ENCODE data around the gene DNAJC4.
A peak's percentile ranks its signal among the peaks of the same experiment; 100 is the strongest.

DNA sequence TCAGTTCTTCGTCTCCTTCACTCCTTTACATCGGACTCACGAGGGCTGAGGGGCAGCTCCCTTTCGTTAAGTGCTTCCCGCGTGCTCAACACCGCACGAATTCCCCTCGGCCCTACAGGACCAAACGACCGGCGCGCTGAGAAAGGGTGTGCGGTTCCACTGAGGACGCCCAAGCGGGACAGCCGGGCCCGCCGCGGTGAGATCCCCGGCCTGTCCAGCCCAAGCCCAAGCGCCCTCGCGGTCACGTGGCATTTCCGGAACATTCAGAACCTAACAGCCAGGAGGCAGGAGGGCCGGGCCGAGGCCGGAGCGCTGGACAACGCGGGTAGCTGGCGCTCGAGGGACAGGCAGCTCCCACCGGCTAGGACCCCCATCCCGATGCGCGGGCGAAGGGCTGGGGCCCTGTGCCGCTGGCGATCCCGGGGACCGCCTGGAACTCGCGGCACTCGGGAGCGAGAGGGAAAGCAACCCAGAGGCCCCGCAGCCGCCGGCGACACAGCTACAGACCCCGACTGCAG lies 45.1 kb upstream of the DNAJC4 start:
- TF ChIP-seq, protein P1, sequence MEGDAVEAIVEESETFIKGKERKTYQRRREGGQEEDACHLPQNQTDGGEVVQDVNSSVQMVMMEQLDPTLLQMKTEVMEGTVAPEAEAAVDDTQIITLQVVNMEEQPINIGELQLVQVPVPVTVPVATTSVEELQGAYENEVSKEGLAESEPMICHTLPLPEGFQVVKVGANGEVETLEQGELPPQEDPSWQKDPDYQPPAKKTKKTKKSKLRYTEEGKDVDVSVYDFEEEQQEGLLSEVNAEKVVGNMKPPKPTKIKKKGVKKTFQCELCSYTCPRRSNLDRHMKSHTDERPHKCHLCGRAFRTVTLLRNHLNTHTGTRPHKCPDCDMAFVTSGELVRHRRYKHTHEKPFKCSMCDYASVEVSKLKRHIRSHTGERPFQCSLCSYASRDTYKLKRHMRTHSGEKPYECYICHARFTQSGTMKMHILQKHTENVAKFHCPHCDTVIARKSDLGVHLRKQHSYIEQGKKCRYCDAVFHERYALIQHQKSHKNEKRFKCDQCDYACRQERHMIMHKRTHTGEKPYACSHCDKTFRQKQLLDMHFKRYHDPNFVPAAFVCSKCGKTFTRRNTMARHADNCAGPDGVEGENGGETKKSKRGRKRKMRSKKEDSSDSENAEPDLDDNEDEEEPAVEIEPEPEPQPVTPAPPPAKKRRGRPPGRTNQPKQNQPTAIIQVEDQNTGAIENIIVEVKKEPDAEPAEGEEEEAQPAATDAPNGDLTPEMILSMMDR (IDR thresholded peaks at IDR 0.05; ENCODE audit: low read length), result 0 out of 2 replicates have a peak, but pooled peaks have one; percentile 11
- no peak for TF ChIP-seq EZH2phosphoT487 (IDR thresholded peaks at IDR 0.05; ENCODE audit: low read length)
